Measurements from ENCODE around the gene PAN3. TPM values are rescaled to one million over a fixed set of nuclear protein-coding genes. Genes with fewer than 3 reads are reported as not detected.
"Not testable (repeated sequence)": the region's sequence is repeated elsewhere in the genome, so short reads cannot be mapped to it uniquely, and the experiment has no call there.

Gene PAN3, protein sequence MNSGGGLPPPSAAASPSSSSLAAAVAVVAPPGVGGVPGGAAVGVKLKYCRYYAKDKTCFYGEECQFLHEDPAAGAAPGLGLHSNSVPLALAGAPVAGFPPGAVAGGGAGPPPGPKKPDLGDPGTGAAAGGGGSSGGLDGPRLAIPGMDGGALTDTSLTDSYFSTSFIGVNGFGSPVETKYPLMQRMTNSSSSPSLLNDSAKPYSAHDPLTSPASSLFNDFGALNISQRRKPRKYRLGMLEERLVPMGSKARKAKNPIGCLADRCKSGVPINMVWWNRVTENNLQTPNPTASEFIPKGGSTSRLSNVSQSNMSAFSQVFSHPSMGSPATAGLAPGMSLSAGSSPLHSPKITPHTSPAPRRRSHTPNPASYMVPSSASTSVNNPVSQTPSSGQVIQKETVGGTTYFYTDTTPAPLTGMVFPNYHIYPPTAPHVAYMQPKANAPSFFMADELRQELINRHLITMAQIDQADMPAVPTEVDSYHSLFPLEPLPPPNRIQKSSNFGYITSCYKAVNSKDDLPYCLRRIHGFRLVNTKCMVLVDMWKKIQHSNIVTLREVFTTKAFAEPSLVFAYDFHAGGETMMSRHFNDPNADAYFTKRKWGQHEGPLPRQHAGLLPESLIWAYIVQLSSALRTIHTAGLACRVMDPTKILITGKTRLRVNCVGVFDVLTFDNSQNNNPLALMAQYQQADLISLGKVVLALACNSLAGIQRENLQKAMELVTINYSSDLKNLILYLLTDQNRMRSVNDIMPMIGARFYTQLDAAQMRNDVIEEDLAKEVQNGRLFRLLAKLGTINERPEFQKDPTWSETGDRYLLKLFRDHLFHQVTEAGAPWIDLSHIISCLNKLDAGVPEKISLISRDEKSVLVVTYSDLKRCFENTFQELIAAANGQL
- total RNA-seq = 10 to 100 TPM; 23.7 to 26.7 TPM
- long read RNA-seq, donor 1, partial matches to known transcripts = 1 of 3 reads
- long read RNA-seq, donor 1, other reads (novel, unspliced or antisense) = 2 of 3 reads
- long read RNA-seq, donor 2, partial matches to known transcripts = 1 of 7 reads
- long read RNA-seq, donor 2, other reads (novel, unspliced or antisense) = 6 of 7 reads

DNA sequence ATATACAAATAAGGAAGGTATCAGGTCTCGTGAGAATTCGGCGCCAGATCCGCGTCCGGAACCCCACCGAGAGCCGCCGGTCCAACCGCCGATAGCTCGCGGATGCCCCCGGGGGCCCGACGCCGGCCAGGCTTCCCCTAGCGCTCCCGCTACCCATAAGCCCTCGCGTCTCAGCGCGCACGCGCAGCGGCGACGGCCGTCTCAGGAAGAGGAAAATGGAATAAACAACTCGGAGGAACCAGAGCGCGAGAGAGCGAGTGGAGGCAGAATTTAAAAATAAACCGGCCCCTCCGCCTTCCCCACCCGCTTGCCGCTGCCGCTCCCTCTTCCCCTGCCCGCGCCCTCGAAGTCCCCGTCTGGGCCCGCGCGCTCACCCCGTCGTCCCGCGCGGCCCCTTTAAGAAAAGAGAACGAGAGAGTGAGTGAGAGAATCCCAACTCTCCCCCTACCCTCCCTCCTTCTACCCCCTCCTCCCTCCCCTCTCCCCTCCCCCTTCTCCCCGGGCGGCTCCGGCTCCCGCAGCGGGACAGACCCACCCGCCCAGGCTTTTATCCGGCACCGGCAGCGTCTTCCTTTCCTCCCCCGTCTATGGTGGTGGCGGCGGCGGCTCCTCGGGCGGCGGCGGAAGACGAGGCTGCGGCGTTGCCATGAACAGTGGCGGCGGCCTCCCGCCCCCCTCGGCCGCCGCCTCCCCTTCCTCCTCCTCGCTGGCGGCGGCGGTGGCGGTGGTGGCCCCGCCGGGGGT lies at the start of gene PAN3:
Gene PAN3, plus strand, starts transcription at position 534 of the 744 bp plus-strand sequence. Its CDS starts 113 bp downstream, at position 647.
- intact Hi-C loops (cut with DNase I) = no loop called here
- DNase-seq (ENCODE audit: low spot score) = peak; percentile 98

DNA sequence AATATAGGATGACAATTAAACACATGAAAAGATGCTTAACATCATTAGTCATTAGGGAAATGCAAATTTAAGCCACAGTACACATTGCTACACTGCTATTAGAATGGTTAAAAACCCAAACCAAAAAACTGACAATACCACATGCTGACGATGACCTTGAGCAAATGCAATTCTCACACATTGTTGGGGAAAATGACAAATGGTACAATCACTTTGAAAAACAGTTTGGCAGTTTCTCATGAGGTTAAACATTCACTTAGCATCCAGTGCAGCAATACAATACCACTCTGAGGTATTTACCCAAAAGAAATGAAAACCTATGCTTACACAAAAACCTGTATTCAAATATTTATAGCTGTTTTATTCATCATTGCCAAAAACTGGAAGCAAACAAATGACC lies 49.3 kb upstream of the PAN3 start:
- DNase-seq (ENCODE audit: low spot score) = no peak
- intact Hi-C loops (cut with DNase I) = no loop called here

DNA sequence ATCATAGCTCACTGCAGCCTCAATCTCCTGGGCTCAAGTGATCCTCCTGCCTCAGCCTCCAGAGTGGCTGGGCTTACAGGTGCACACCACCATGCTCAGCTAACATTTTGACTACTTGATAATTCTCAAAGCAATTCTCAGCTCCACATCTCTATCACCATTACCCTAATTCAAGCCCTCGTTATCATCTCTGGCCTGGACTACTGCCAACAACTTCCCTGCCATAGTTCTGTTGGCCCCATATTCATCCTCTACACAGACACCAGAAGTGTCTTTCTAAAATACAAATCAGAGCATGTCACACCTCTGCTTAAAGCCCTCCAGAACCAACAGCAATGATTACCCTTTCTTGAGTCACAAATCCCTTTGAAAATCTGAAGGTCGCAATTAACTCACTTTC lies 45.9 kb upstream of the PAN3 start:
- intact Hi-C loops (cut with DNase I) = no loop called here

DNA sequence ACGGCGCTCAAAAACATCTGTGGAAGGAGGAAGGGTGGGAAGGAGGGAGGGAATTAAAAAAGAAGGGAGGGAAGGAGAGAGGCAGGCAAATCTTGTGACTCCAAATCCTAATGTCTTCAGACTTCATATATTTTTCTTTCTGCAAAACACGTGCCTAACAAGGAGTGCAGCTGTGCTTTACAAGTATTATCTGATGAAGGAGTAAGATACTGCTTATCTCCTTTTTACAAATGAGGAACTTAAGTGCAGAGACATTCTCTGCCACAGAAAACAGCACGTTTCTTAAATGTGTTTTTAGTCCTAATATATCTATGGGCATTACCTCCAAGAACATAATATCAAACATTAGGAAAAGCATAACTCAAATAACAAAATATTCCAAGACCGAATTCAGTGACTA lies 44.5 kb upstream of the PAN3 start:
- DNase-seq (ENCODE audit: low spot score) = no peak
- intact Hi-C loops (cut with DNase I) = no loop called here

More for the DNA sequence above, 45.9 kb upstream of the PAN3 start:
- no peak for DNase-seq (ENCODE audit: low spot score)

DNA sequence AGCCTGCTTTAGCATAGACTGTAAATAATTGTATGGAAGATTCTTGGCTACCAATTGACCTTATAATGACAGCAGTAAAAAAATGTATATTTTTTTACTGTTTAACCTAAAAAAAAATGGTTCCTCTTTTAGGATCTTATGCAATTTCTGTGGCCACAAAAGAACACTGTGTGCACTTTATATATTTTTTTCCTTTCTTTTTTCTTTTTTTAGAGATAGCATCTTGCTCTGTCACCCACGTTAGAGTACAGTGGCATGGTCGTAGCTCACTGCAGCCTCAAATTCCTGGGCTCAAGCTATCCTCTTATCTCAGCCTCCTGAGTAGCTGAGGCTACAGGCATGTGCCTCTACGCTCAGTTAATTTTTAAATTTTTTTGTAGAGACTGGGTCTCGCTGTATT lies 44.0 kb upstream of the PAN3 start:
- DNase-seq (ENCODE audit: low spot score) = no peak
- intact Hi-C loops (cut with DNase I) = no loop called here

DNA sequence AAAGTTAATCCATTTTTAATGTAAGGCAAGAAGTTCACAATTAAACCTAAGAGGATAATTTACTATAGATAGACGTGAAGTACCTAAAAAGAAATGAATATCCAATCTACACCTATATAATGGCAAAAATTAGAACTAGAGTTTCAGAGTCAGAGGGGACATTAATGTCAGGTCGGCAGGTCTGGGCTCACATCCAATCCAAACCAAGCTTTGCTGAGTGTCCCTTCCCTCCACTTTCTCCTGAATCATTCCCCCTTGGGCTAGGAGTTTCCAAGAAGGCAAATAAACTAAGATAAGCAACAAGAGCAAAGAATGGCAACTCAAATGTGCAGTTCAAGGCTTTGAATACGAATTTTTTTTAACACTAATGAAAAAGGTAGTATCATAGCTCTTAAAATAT lies 40.8 kb upstream of the PAN3 start:
- DNase-seq (ENCODE audit: low spot score) = no peak
- intact Hi-C loops (cut with DNase I) = no loop called here

DNA sequence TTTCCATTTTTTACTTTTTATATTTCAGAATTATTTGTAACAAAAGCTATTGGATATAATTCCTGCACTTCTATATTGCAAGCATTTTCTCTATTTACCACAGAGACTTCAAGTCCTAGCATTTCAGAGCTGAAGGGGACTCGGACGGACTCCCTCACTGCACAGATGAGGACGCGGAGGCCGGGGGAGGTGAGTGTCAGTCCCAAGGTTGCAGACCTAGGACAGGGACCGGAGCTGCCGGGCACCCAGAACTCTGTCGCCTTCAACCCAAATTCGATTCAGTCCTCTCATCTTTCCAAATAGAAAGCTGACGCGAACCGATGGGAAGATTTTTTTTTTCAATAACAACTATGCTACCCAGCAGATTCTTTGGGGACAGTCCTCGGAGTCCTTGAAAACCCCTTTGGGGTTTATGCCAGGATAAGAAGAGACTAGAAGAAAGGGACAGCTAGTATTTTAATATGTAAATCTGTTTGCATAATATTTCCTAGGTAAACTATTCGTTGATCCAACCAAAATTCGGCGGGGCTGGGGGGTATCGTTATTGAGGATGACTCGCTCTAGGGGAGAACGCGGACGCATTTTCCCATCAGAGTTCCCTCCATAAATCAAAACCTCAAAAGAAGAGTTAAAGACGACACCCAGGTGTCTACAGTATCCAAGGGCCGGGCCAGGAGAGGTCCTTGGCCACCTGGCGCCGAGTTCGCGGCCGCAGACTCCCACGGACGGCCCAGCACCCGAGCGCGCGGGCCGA lies 38.8 kb upstream of the PAN3 start:
- DNase-seq (ENCODE audit: low spot score) = no peak
- intact Hi-C loops (cut with DNase I) = no loop called here

DNA sequence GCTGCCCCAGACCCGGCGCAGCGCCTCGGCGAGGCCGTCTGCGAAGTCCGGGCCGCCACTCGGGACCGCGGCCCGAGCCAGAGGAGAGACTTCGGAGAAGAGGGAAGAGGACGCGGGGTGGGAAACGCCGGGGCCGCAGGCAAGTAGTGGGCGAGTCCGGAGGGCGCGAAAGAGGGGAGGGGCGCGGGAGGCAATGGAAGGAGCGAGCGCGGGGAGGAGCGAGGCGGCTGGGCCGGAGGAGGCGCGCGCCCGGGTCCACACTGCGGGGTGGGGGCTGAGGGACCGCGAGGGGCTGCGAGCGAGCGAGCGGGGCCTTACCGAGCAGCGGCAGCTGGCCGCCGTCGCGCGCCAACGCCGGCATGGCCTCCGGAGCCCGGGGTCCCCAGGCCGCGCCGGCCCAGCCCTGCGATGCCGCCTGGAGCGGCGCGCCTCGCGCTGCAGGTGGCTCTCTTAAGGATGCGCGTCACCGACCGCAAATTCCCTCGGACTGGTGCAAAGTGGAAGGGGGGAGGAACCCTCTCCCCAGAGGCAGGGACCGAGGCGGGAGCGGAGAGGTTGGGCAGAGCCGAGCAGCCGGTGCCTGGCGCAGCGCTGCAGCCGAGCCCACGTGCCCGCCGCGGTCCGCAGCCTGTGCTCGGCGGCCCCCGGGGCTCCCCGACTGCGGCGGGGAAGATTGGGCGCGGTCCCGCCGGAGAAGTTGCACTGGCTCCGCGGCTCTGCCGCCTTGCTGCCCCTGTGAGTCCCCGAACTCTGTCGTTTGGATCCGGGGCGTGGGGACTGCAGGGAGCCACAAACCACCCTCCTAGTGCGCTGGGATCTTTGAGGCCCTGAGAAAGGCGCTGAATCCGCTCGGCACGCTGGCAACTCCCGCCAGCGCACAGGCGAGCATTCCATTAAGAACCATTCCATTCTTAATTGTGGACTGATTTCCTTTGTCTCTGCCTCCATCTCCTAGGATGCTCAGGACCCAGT lies 37.9 kb upstream of the PAN3 start, which contains the start of gene FLT3:
Gene FLT3, minus strand, starts transcription at position 427 of the 972 bp plus-strand sequence. Its CDS starts 66 bp downstream, at position 361.
- peak; percentile 82 for DNase-seq (ENCODE audit: low spot score)
- intact Hi-C loops (cut with DNase I) = no loop called here

DNA sequence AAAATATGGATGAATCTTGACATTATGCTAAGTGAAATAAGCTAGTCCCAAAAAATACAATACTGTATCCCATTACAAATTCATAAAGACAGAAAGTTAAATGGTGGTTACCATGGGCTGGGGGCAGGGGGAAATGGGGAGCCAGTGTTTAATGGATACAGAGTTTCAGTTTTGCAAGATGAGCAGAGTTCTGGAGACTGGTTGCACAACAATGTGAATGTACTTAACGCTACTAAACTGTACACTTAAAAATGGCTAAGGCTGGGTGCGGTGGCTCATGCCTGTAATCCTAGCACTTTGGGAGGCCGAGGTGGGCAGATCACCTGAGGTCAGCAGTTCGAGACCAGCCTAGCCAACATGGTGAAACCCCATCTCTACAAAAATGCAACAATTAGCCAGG lies 36.5 kb upstream of the PAN3 start:
- DNase-seq (ENCODE audit: low spot score); intact Hi-C loops (cut with DNase I): not testable (repeated sequence)

DNA sequence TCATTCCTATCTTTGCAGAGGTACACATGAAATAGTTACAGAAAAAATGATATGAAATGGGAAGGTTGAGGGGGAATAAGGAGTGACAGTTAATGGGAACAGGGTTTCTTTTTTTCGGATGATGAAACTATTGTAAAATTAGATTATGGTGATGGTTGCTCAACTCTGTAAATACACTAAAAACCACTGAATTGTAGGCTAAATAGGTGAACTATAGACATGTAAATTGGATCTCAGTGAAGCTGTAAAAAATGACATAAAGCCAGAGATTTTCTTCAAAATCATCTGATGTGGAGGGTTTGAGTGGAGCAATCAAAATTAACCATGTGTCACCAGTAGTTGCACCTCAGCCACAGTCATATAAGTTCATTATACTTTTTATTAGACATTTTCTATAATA lies 31.4 kb upstream of the PAN3 start:
- intact Hi-C loops (cut with DNase I) = no loop called here
- no peak for DNase-seq (ENCODE audit: low spot score)

DNA sequence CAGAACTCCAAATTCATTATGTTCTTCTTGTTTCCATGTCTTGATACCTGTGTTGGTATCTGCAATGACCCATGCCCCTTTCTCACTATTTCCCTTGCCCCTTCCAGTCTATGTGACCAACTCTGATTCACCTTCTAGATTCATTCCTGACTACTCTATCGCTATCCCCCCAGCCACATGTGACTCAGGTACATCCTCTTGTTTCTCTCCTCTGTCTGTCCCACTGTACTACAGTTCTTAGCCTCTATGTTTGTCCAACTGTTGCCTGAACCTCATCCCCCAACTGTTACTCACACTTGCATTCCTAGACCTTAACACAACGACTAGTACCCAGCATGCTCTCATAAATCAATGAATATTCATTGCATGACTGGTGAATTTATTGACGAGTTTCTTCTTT lies 27.9 kb upstream of the PAN3 start:
- intact Hi-C loops (cut with DNase I) = no loop called here
- no peak for DNase-seq (ENCODE audit: low spot score)

DNA sequence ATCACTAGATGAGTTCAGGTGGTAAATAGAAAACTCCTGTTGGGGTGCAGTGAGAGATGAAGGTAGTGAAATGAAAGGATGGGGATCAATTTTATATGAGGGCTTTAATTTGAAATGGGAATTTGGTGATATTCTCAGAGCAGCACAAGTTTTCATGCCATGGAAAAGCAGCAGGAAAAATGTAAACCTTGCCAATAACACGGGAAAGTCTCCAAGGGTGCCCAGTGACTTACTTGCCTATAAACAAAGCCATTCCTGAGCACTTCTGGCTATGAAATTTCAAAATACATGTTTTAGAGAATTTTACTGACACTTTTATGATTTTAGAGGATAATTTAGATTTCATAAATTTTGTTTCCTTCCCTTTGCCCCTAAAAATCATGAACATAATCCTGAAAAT lies 21.6 kb upstream of the PAN3 start:
- no peak for DNase-seq (ENCODE audit: low spot score)
- intact Hi-C loops (cut with DNase I) = no loop called here

DNA sequence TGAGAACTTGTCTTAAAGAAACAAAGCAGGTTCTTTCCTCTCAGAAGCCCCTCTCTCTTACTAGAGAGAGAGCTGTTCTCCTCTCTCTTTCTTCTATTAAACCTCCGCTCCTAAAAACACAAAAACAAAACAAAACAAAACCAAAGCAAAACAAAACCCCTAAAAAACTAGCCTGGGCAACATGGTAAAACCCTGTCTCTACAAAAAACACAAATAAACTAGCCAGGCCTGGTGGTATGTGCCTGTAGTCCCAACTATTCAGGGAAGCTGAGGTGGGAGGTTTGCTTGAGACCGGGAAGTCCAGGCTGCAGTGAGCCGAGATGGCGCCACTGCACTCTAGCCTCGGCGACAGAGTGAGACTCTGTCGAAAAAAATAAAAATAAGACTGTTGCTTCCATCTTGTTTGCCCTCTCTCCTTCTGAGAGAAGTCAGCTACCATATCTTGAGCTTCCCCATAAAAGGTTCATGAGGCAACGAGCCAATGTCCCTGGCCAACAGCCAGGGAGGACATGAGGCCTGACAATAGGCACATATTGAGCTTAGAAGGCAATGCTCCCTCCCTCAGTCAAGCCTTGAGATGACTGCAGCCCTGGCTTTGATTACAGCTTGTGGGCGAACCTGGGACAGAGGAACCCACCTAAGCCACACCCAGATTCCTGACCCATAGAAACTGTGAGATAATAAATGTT lies 20.5 kb upstream of the PAN3 start:
- no peak for DNase-seq (ENCODE audit: low spot score)

DNA sequence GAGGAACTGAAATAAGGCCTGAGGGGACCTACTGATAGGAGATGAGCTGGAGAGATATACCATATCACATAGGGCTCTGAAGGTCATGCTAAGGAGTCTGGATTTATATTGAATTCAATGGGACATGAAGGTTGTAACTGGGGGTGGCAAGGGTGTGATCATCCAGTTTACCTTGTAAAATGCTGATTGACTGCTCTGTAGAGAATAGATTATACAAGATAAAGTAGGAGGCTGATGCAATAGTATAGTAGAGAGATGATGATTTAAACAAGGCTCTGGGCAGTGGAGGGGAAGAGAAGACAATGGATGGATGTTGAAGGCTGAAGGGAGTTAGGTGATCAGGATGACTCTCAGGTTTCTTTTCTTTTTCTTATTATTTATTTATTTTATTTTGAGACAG lies 18.0 kb upstream of the PAN3 start:
- intact Hi-C loops (cut with DNase I) = no loop called here
- DNase-seq (ENCODE audit: low spot score) = no peak

More for the DNA sequence above, 20.5 kb upstream of the PAN3 start:
- intact Hi-C loops (cut with DNase I) = no loop called here

DNA sequence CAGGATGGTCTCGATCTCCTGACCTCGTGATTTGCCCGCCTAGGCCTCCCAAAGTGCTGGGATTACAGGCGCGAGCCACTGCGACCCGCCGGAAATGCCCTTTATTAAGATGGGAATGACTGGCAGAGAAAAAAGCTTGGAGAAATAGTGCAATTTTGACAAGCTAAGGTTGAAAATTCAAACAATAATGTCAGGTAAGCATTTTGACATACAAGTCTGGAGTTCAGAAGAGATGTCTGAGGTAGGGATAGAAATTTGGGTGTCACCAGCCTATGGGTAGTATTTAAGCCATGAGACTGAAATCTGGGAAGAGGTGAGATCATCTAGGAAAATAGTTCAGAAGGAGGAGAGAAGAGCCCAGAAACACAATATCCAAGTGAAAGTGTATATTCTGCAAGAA lies 17.1 kb upstream of the PAN3 start:
- DNase-seq (ENCODE audit: low spot score) = no peak
- intact Hi-C loops (cut with DNase I) = no loop called here

DNA sequence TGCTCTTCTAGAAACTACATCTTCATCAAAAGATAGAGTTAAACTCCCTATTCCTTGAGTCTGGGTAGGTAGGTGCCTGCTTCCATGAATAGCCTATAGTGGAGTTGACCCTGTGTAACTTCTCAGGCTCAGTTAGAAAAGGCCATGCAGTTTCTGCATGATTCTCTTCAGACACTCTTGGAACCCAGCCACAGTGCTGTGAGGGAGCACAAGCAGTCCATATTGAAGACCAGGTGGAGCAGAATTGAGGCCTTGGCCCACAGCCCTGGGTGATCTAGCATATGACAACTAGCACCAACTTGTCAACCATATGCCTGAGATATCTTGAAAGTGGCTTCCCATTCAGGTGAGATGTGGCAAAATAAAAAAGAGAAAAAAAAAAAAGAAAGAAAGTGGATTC lies 10.3 kb upstream of the PAN3 start:
- intact Hi-C loops (cut with DNase I) = no loop called here
- no peak for DNase-seq (ENCODE audit: low spot score)

DNA sequence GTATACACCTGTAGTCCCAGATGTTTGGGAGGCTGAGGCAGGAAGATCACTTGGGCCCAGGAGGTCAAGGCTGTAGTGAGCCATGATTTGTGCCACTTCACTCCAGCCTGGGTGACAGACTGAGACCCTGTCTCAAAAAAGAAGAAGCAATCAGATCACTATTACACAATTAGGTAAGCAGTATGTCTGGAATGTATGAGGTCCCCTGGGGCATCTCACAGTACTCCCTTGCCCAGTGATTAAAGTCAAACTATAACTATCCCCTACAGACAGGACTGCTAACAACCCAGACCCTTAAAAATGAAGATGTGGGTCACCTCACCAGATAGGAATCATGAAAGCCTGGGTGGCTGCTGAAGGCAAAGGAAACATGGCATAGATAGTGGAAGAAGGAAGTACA lies 9.4 kb upstream of the PAN3 start:
- intact Hi-C loops (cut with DNase I) = no loop called here

More for the DNA sequence above, 9.4 kb upstream of the PAN3 start:
- DNase-seq (ENCODE audit: low spot score) = no peak
